HFFc6 (cell line): Measurements from ENCODE around the gene SGSM1. TPM values are rescaled to one million over a fixed set of nuclear protein-coding genes. Genes with fewer than 3 reads are reported as not detected.

Experiments used
- DNase-seq: peaks from one replicate; pipeline ENCODE4 v3.0.0-alpha.2; 2018
- H3K27ac Mint-ChIP-seq: 2 replicates; pipeline ENCODE4 v1.8.0; 2020; ENCODE audit warnings: mild to moderate bottlenecking, mixed read lengths
- H3K27me3 Mint-ChIP-seq: 2 replicates; pipeline ENCODE4 v1.8.0; 2021; ENCODE audit warnings: mild to moderate bottlenecking, moderate library complexity, mixed read lengths; ENCODE audit not compliant: insufficient read depth
- H3K36me3 Mint-ChIP-seq: 2 replicates; pipeline ENCODE4 v1.8.0; 2021; ENCODE audit warnings: low read depth, mixed read lengths
- H3K4me1 Mint-ChIP-seq: 2 replicates; pipeline ENCODE4 v1.8.0; 2020; ENCODE audit warnings: low read depth, mixed read lengths
- H3K4me3 Mint-ChIP-seq: 2 replicates; pipeline ENCODE4 v1.8.0; 2020; ENCODE audit warnings: mild to moderate bottlenecking, moderate library complexity, mixed read lengths
- H3K9me3 Mint-ChIP-seq: 2 replicates; pipeline ENCODE4 v1.8.0; 2020; ENCODE audit warnings: mild to moderate bottlenecking, mixed read lengths
- CTCF ChIP-seq: fragments of 200-600 bp; sonication (generic); IDR thresholded peaks from 2 replicates; pipeline ENCODE4 v1.5.0; 2021; ENCODE audit warnings: antibody characterized with exemption, mild to moderate bottlenecking
- total RNA-seq, 6 experiments: library from RNA; stranded (reverse); fragmentation: NEBNext Ultra II Directional; extraction: Animal tissue kit (Norgen Biotek cat#: 25700); gene quantifications; 2 replicates in 1 of 6; 3 replicates in 5 of 6; pipeline ENCODE4 v1.2.3, GENCODE V29; 2021

The SGSM1 gene
- total RNA-seq, 6 experiments from 2014 or later: not detected

- Mint-ChIP-seq H3K27ac (no peak overlapping the region), H3K4me1 (no peaks in the 10 kb centered on the region), H3K9me3 (peaks cover 40% of the 10 kb centered on the region), H3K36me3 (no peaks in the 10 kb centered on the region), H3K27me3 (peaks cover 5% of the 10 kb centered on the region), H3K4me3 (no peak overlapping the region)
- DNase-seq: no peak
- no peak for TF ChIP-seq CTCF
These were observed 70.0 kb downstream of the SGSM1 start for GRCh38 chr22:24875862-24876506.

- Mint-ChIP-seq H3K4me3 (no peak overlapping the region), H3K4me1 (no peaks in the 10 kb centered on the region), H3K27ac (no peak overlapping the region), H3K36me3 (no peaks in the 10 kb centered on the region), H3K9me3 (peaks cover 40% of the 10 kb centered on the region), H3K27me3 (peaks cover 3% of the 10 kb centered on the region)
- no peak for DNase-seq
- TF ChIP-seq CTCF: no peak
These were observed 70.7 kb downstream of the SGSM1 start for GRCh38 chr22:24876700-24877099.

- H3K4me1 Mint-ChIP-seq: no peaks in the 10 kb centered on the region
- no peaks in the 10 kb centered on the region for H3K36me3 Mint-ChIP-seq
- H3K27ac Mint-ChIP-seq: no peak overlapping the region
- DNase-seq: no peak
- H3K27me3 Mint-ChIP-seq: peaks cover 3% of the 10 kb centered on the region; the same call in 1 of the 2 replicates
- H3K9me3 Mint-ChIP-seq: peaks cover 47% of the 10 kb centered on the region
- no peak overlapping the region for H3K4me3 Mint-ChIP-seq
- TF ChIP-seq CTCF: no peak
These were observed 73.0 kb downstream of the SGSM1 start for GRCh38 chr22:24878969-24879368.

GRCh38 chr22:24883432-24883831 is 77.4 kb downstream of the SGSM1 start:
- Mint-ChIP-seq H3K4me1 (no peaks in the 10 kb centered on the region), H3K36me3 (no peaks in the 10 kb centered on the region), H3K27ac (no peak overlapping the region), H3K9me3 (peaks cover 40% of the 10 kb centered on the region), H3K27me3 (peaks cover 2% of the 10 kb centered on the region; the same call in 1 of the 2 replicates), H3K4me3 (no peak overlapping the region)
- no peak for TF ChIP-seq CTCF
- DNase-seq: no peak

- H3K4me3 Mint-ChIP-seq: no peak overlapping the region
- H3K27me3 Mint-ChIP-seq: peaks cover 7% of the 10 kb centered on the region
- no peak for TF ChIP-seq CTCF
- H3K4me1 Mint-ChIP-seq: no peaks in the 10 kb centered on the region
- DNase-seq: no peak
- H3K27ac Mint-ChIP-seq: no peak overlapping the region
- peaks cover 28% of the 10 kb centered on the region for H3K9me3 Mint-ChIP-seq
- no peaks in the 10 kb centered on the region for H3K36me3 Mint-ChIP-seq
These were observed 81.2 kb downstream of the SGSM1 start for GRCh38 chr22:24887260-24887659.
